Measurements from ENCODE around the gene BANF2. TPM values are rescaled to one million over a fixed set of nuclear protein-coding genes. Genes with fewer than 3 reads are reported as not detected.

The BANF2 gene
- polyA plus RNA-seq, 1 of the 3 experiments (the other 2 are of a cell fraction) = not detected

DNA sequence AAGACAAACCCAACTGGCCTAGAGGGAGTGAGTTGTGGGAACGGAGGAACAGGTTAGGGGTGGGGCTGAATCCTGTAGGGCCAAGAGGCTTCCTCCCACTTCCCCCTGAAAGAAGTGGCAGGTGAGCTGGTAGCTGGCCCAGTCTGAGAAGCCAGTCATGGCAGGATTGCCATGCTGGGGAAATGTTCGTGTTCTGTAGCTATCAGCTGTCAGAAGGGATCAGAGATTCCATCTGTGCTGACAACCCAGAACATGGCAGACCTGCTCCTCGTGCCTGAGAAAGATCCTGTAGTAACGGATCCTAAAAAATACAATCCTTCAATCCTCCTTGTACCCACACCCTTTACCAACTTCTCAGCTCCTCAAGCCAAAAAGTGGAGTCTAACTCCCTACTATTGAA, 43.0 kb downstream of the BANF2 start:
- H3K4me3 ChIP-seq (ENCODE audit: low read depth in 2 of 2, low read length in 1 of 2) = no peak overlapping the region
- no peaks in the 10 kb centered on the region for H3K79me2 ChIP-seq (ENCODE audit: insufficient read depth)
- H3K4me1 ChIP-seq (ENCODE audit: control insufficient read depth in 1 of 2, insufficient read depth in 2 of 2, low read depth in 1 of 2, low read length in 1 of 2) = 0 out of 4 replicates have a peak, but pooled peaks cover 0 to 3% of the 10 kb centered on the region in 2 experiments
- ChIA-PET CTCF (interaction anchor here (0.9 to 1.5 kb wide), 3 partner anchors 11 to 43 kb away, joined by 3 to 4 read pairs (median 3); partner anchors contain the start of gene BANF2), POLR2A (no interaction called here)
- H4K20me1 ChIP-seq (ENCODE audit: insufficient read depth) = no peaks in the 10 kb centered on the region
- no peak overlapping the region for H3K27ac ChIP-seq (ENCODE audit: low read depth in 2 of 2, low read length in 1 of 2)
- DNase-seq = no peak
- H3K9me3 ChIP-seq = no peaks in the 10 kb centered on the region
- H3K9ac ChIP-seq = no peak overlapping the region
- no peaks in the 10 kb centered on the region for H3K9me2 ChIP-seq
- WGBS (ENCODE audit: low lambda C conversion rate) = 17% methylated on average over 4 of the region's 4 CpGs
- H2AFZ ChIP-seq (ENCODE audit: low read depth) = no peak overlapping the region
- peaks cover under 1% of the 10 kb centered on the region for H3F3A ChIP-seq (replicated peaks; ENCODE audit: insufficient read depth)
- TF ChIP-seq POLR2AphosphoS5 (IDR thresholded peaks at IDR 0.05; ENCODE audit: low read depth, low read length) = no peak
- TF ChIP-seq YY1 (IDR thresholded peaks at IDR 0.05; ENCODE audit: low read depth) = no peak
- TF ChIP-seq, protein P1, sequence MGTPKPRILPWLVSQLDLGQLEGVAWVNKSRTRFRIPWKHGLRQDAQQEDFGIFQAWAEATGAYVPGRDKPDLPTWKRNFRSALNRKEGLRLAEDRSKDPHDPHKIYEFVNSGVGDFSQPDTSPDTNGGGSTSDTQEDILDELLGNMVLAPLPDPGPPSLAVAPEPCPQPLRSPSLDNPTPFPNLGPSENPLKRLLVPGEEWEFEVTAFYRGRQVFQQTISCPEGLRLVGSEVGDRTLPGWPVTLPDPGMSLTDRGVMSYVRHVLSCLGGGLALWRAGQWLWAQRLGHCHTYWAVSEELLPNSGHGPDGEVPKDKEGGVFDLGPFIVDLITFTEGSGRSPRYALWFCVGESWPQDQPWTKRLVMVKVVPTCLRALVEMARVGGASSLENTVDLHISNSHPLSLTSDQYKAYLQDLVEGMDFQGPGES (IDR thresholded peaks at IDR 0.05; ENCODE audit: low read depth, low read length) = no peak
- TF ChIP-seq SMC3 (IDR thresholded peaks at IDR 0.05; ENCODE audit: low read depth, low read length) = no peak
- TF ChIP-seq FOXM1 (IDR thresholded peaks at IDR 0.05; ENCODE audit: low read depth) = no peak
- TF ChIP-seq, protein P2, sequence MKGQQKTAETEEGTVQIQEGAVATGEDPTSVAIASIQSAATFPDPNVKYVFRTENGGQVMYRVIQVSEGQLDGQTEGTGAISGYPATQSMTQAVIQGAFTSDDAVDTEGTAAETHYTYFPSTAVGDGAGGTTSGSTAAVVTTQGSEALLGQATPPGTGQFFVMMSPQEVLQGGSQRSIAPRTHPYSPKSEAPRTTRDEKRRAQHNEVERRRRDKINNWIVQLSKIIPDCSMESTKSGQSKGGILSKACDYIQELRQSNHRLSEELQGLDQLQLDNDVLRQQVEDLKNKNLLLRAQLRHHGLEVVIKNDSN (IDR thresholded peaks at IDR 0.05; ENCODE audit: borderline replicate concordance, low read depth) = no peak
- no peak for TF ChIP-seq SIN3A (IDR thresholded peaks at IDR 0.05; ENCODE audit: borderline replicate concordance, low read depth, low read length)
- no peak for TF ChIP-seq RFX5 (IDR thresholded peaks at IDR 0.05; ENCODE audit: low read length)
- TF ChIP-seq MXI1 (IDR thresholded peaks at IDR 0.05; ENCODE audit: low read depth, low read length) = no peak
- TF ChIP-seq TEAD4 (IDR thresholded peaks at IDR 0.05; ENCODE audit: borderline replicate concordance, insufficient read depth) = no peak
- H3K4me2 ChIP-seq = no peak overlapping the region
- H3K27me3 ChIP-seq (ENCODE audit: insufficient read depth) = no peaks in the 10 kb centered on the region; the same call in 1 of the 2 replicates
- H3K36me3 ChIP-seq (replicated peaks in 1 of 2; ENCODE audit: control insufficient read depth in 1 of 2, insufficient read depth in 2 of 2, low read length in 1 of 2) = no peaks in the 10 kb centered on the region

DNA sequence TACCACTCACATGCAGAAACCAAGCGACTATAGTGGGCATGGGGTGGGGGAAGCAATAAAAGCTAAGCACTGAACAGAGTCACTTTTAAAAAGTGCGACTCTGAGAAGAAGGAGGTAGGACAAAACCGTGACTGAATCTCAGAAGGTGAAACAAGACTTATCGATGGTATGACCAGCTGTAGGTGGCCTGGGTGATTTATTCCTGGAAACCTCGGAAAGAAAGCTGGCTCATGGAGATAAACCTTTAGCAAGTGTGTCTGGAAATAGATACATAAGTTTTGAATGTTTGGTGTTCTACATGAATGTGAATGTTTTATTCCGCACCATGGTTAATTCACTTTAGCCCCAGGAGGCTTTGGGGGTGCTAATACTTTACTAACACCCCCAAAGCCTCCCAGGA, 43.9 kb downstream of the BANF2 start:
- Histone ChIP-seq H3K9me2 (no peaks in the 10 kb centered on the region), H3K9me3 (no peaks in the 10 kb centered on the region), H3K4me1 (ENCODE audit: control insufficient read depth in 1 of 2, insufficient read depth in 2 of 2, low read depth in 1 of 2, low read length in 1 of 2) (0 out of 4 replicates have a peak, but pooled peaks cover 0 to 3% of the 10 kb centered on the region in 2 experiments), H3K36me3 (replicated peaks in 1 of 2; ENCODE audit: control insufficient read depth in 1 of 2, insufficient read depth in 2 of 2, low read length in 1 of 2) (no peaks in the 10 kb centered on the region), H3K4me3 (ENCODE audit: low read depth in 2 of 2, low read length in 1 of 2) (no peak overlapping the region), H3K79me2 (ENCODE audit: insufficient read depth) (no peaks in the 10 kb centered on the region), H3F3A (replicated peaks; ENCODE audit: insufficient read depth) (peaks cover 3% of the 10 kb centered on the region), H3K9ac (no peak overlapping the region), H3K4me2 (no peak overlapping the region), H2AFZ (ENCODE audit: low read depth) (no peak overlapping the region), H4K20me1 (ENCODE audit: insufficient read depth) (no peaks in the 10 kb centered on the region), H3K27me3 (ENCODE audit: insufficient read depth) (no peaks in the 10 kb centered on the region; the same call in 1 of the 2 replicates), H3K27ac (ENCODE audit: low read depth in 2 of 2, low read length in 1 of 2) (no peak overlapping the region)
- no peak for DNase-seq
- WGBS (ENCODE audit: low lambda C conversion rate) = 34% methylated on average over 6 of the region's 6 CpGs
- ChIA-PET POLR2A (no interaction called here), CTCF (interaction anchor here (1.0 kb wide), 1 partner anchor 10 kb away, joined by 4 read pairs; no protein-coding TSS in a partner anchor)
- TF ChIP-seq JUND (IDR thresholded peaks at IDR 0.05) = no peak
- TF ChIP-seq FOSL2 (IDR thresholded peaks at IDR 0.05; ENCODE audit: borderline replicate concordance, low read depth) = no peak
- TF ChIP-seq TCF12 (IDR thresholded peaks at IDR 0.05) = no peak
- TF ChIP-seq RAD21 (IDR thresholded peaks at IDR 0.05; ENCODE audit: low read length) = no peak
- TF ChIP-seq EZH2phosphoT487 (IDR thresholded peaks at IDR 0.05; ENCODE audit: borderline replicate concordance, low read depth) = no peak
- no peak for TF ChIP-seq FOXJ3 (CRISPR knock-in tag; IDR thresholded peaks at IDR 0.05)
- TF ChIP-seq POLR2AphosphoS5 (IDR thresholded peaks at IDR 0.05; ENCODE audit: low read depth, low read length) = no peak
- TF ChIP-seq, protein P3, sequence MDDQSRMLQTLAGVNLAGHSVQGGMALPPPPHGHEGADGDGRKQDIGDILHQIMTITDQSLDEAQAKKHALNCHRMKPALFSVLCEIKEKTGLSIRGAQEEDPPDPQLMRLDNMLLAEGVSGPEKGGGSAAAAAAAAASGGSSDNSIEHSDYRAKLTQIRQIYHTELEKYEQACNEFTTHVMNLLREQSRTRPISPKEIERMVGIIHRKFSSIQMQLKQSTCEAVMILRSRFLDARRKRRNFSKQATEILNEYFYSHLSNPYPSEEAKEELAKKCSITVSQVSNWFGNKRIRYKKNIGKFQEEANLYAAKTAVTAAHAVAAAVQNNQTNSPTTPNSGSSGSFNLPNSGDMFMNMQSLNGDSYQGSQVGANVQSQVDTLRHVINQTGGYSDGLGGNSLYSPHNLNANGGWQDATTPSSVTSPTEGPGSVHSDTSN (IDR thresholded peaks at IDR 0.05) = no peak
- TF ChIP-seq, protein P4, sequence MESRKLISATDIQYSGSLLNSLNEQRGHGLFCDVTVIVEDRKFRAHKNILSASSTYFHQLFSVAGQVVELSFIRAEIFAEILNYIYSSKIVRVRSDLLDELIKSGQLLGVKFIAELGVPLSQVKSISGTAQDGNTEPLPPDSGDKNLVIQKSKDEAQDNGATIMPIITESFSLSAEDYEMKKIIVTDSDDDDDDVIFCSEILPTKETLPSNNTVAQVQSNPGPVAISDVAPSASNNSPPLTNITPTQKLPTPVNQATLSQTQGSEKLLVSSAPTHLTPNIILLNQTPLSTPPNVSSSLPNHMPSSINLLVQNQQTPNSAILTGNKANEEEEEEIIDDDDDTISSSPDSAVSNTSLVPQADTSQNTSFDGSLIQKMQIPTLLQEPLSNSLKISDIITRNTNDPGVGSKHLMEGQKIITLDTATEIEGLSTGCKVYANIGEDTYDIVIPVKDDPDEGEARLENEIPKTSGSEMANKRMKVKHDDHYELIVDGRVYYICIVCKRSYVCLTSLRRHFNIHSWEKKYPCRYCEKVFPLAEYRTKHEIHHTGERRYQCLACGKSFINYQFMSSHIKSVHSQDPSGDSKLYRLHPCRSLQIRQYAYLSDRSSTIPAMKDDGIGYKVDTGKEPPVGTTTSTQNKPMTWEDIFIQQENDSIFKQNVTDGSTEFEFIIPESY (IDR thresholded peaks at IDR 0.05; ENCODE audit: borderline replicate concordance, low read depth) = no peak
- TF ChIP-seq EP300 (IDR thresholded peaks at IDR 0.05; ENCODE audit: borderline replicate concordance in 1 of 2, low read depth in 1 of 2, low read length in 1 of 2) = no peak
- no peak for TF ChIP-seq MEF2A (IDR thresholded peaks at IDR 0.05; ENCODE audit: borderline replicate concordance, low read depth)
- no peak for TF ChIP-seq ELF1 (IDR thresholded peaks at IDR 0.05)
- TF ChIP-seq CHD2 (IDR thresholded peaks at IDR 0.05; ENCODE audit: low read length, partially characterized antibody) = no peak
- TF ChIP-seq YY1 (IDR thresholded peaks at IDR 0.05; ENCODE audit: low read depth) = no peak
- TF ChIP-seq GABPA (IDR thresholded peaks at IDR 0.05; ENCODE audit: low read depth) = no peak
- no peak for TF ChIP-seq MXI1 (IDR thresholded peaks at IDR 0.05; ENCODE audit: low read depth, low read length)
